Heart left ventricle (tissue), 16 donors: ENCODE measurements around the gene CNP. TPM values are rescaled to one million over a fixed set of nuclear protein-coding genes. Genes with fewer than 3 reads are reported as not detected.

Source experiments
- ATAC-seq, 4 donors: fragments of 200-7000 bp; cut with Tn5 transposase; one replicate each; pipeline ENCODE4 v1.9.1; 2020 to 2022; ENCODE audit warnings: moderate library complexity in 4 of 4, mild to moderate bottlenecking in 3 of 4, moderate number of reproducible peaks in 1 of 4
- DNase-seq, 5 donors: peaks; one replicate each; pipeline ENCODE4 v3.0.0-alpha.2; 2020
- H3K27ac ChIP-seq, 12 donors: fragments of 200-600 bp; sonication (generic) in 4 of 12; one replicate each; pipeline versions ENCODE4 v1.5.0 to v1.8.0; 2016 to 2022; ENCODE audit warnings: mild to moderate bottlenecking in 2 of 12
- H3K27me3 ChIP-seq, 9 donors: fragments of 200-600 bp; sonication (generic) in 2 of 9; one replicate each; pipeline versions ENCODE4 v1.5.1 to v1.8.0; 2016 to 2022; ENCODE audit warnings: mild to moderate bottlenecking in 3 of 9
- H3K36me3 ChIP-seq, 9 donors: fragments of 200-600 bp; sonication (generic) in 2 of 9; one replicate each; pipeline versions ENCODE4 v1.5.0 to v1.8.0; 2018 to 2022; ENCODE audit warnings: mild to moderate bottlenecking in 2 of 9
- H3K4me1 ChIP-seq, 12 donors: fragments of 200-600 bp; sonication (generic) in 4 of 12; one replicate each; pipeline versions ENCODE4 v1.5.0 to v1.8.0; 2016 to 2022; ENCODE audit warnings: mild to moderate bottlenecking in 3 of 12
- H3K4me3 ChIP-seq, 12 donors: fragments of 200-600 bp; sonication (generic) in 4 of 12; one replicate each; pipeline versions ENCODE4 v1.5.0 to v1.8.0; 2017 to 2022; ENCODE audit warnings: mild to moderate bottlenecking in 9 of 12, moderate library complexity in 4 of 12
- H3K9me3 ChIP-seq, 12 donors: fragments of 200-600 bp; sonication (generic) in 4 of 12; one replicate each; pipeline versions ENCODE4 v1.5.0 to v1.8.0; 2016 to 2022; ENCODE audit warnings: mild to moderate bottlenecking in 1 of 12
- POLR2A ChIP-seq, 2 donors: fragments of 450-650 bp; IDR thresholded peaks; one replicate each; pipeline ENCODE4 v1.6.1; 2017; ENCODE audit warnings: antibody characterized with exemption in 2 of 2, mild to moderate bottlenecking in 2 of 2, moderate library complexity in 2 of 2
- WGBS, 4 donors: extraction: QIAGEN DNeasy Blood & Tissue Kit in 2 of 4; methylation state at CpG; one replicate each; pipeline versions ENCODE4 v1.1.5 to v1.1.7; 2013 to 2018; 5-methylcytosine and 5-hydroxymethylcytosine counted together
- intact Hi-C, 10 donors: fragments of 100-400 bp; cut with DNase I; formaldehyde crosslinking; loops; one replicate each; pipeline versions ENCODE4 v1.11.1 to v1.14.2; 2022
- polyA plus RNA-seq, 2 donors: library from polyadenylated mRNA; stranded (reverse); fragments of 200-250 nt; gene quantifications; one replicate each; pipeline ENCODE4 v1.2.3, GENCODE V29; 2013
- total RNA-seq, 9 donors: library from RNA; depleted of rRNA in 2 of 9; stranded (reverse); fragments of >200 nt in 2 of 9; fragmentation: NEBNext Ultra II Directional in 3 of 9; extraction: Animal tissue kit (Norgen Biotek cat#: 25700) in 3 of 9; gene quantifications; one replicate each; pipeline versions ENCODE4 v1.1.0 to v1.2.4, GENCODE V29; 2016 to 2023
- TF ChIP-seq, protein P1 (sequence below), 12 donors: fragments of 200-600 bp; sonication (generic) in 4 of 12; IDR thresholded peaks; one replicate each; pipeline versions ENCODE4 v1.5.0 to v1.8.0; 2018 to 2022; ENCODE audit warnings: antibody characterized with exemption in 12 of 12, mild to moderate bottlenecking in 5 of 12
- donor health status: ischemic (EF 13 %, LVEDD 7.1; RV severe dilation, severe dysfunction).
- donor health status: healthy with polysubstance abuse.
- donor health status: DM: no; HTN: yes; CAD: no.
- donor health status: DM: no; HTN: no; CAD: no.
- donor health status: ischemic (EF 25% LVEDD 6.9; RV normal size, moderate dysfunction).
- donor health status: ischemic (EF 25% LVEDD 5.7; RV mildly dilated, moderate dysfunction).
- donor health status: healthy.
- donor health status: DM: yes; HTN: yes; CAD: no.
- donor health status: ischemic (EF 35%, LVEDD 5.7; RV mildly dilated, moderate dysfunction).
- donor health status: nonischemic (EF 11% LVEDD 7.7; RV severe dilation, severe dysfunction).
- donor health status: DM: yes; HTN: yes; CAD: no.
- donor health status: PGD.
- donor health status: ischemic (EF 29% LVEDD 5.4; RV normal size, mild dysfunction).
- donor health status: nonischemic (EF 23%, LVEDD 6.1; RV moderate dilation, normal function).

The CNP gene
- total and polyA plus RNA-seq, 11 donors = 19.3 to 49.1 (median 27.5) TPM

DNA sequence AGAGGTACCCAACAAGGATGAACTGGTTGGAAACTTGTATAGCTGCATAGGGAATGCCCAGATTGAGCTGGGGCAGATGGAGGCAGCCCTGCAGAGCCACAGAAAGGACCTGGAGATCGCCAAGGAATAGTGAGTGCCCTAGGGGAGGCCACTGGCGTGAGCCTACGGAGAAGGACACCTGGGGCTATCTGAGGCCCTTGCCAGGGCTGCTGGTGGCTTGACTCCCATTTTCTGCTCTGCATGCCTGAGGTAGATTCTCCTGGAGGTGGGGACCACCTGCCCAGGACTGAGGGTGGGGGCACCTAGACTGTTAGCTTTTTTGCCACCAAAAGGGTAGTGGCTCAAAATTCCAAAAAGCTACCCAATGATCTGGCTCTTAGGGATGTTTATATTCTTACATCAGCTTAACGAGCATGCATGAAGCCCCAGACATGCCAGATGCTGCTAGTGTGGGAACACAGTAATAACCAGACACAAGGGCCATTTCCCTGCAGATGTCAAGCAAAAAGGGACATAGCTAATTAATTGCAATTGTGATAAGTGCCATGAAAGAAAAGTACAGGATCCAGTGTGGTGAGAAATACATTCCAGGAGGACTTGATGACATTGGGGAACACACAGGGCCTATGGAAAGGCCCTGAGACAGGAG is 27.4 kb upstream of the CNP start:
- peaks cover 0 to 8% (median 0%) of the 10 kb centered on the region in 9 donors for H3K36me3 ChIP-seq
- no peaks in the 10 kb centered on the region for H3K27me3 ChIP-seq
- no peak overlapping the region for H3K4me3 ChIP-seq
- H3K9me3 ChIP-seq = no peaks in the 10 kb centered on the region
- no peak for DNase-seq
- no peak for TF ChIP-seq POLR2A (IDR thresholded peaks at IDR 0.05)
- TF ChIP-seq, protein P1, sequence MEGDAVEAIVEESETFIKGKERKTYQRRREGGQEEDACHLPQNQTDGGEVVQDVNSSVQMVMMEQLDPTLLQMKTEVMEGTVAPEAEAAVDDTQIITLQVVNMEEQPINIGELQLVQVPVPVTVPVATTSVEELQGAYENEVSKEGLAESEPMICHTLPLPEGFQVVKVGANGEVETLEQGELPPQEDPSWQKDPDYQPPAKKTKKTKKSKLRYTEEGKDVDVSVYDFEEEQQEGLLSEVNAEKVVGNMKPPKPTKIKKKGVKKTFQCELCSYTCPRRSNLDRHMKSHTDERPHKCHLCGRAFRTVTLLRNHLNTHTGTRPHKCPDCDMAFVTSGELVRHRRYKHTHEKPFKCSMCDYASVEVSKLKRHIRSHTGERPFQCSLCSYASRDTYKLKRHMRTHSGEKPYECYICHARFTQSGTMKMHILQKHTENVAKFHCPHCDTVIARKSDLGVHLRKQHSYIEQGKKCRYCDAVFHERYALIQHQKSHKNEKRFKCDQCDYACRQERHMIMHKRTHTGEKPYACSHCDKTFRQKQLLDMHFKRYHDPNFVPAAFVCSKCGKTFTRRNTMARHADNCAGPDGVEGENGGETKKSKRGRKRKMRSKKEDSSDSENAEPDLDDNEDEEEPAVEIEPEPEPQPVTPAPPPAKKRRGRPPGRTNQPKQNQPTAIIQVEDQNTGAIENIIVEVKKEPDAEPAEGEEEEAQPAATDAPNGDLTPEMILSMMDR (IDR thresholded peaks at IDR 0.05) = no peak
- 84 to 93% (median 87%) methylated on average over 4 of the region's 4 CpGs for WGBS, 4 donors
- H3K27ac ChIP-seq = no peak overlapping the region
- peaks cover 0 to 13% (median 0%) of the 10 kb centered on the region in 12 donors for H3K4me1 ChIP-seq
- intact Hi-C loops = no loop called here
- ATAC-seq = no peak

DNA sequence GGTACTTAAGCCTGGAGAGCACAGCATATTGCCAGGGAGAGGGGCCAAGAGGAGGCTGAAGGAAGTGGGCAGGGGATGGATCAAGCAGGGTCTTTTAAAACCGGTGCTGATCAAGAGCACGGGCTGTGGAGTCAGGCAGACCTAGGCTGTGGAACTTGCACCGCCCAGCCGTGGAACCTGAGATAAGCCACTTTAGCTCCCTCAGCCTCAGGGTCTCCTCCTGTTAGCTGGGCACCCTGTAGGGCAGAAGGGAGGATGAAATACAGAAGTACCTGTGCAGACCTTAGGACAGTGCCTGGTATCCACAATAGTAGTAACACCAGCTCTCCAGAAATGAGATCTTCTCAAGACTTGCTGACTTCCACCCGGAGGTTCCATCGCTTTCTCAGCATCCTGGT is 26.9 kb upstream of the CNP start:
- Histone ChIP-seq H3K4me3 (no peak overlapping the region), H3K27ac (no peak overlapping the region), H3K27me3 (no peaks in the 10 kb centered on the region), H3K4me1 (peaks cover 0 to 13% (median 0%) of the 10 kb centered on the region in 12 donors), H3K9me3 (no peaks in the 10 kb centered on the region), H3K36me3 (peaks cover 0 to 8% (median 0%) of the 10 kb centered on the region in 9 donors)
- intact Hi-C loops = no loop called here
- 88 to 91% (median 89%) methylated on average over 6 of the region's 6 CpGs for WGBS, 4 donors
- DNase-seq = no peak
- ATAC-seq = no peak
- TF ChIP-seq, protein P1 (IDR thresholded peaks at IDR 0.05) = no peak
- no peak for TF ChIP-seq POLR2A (IDR thresholded peaks at IDR 0.05)

DNA sequence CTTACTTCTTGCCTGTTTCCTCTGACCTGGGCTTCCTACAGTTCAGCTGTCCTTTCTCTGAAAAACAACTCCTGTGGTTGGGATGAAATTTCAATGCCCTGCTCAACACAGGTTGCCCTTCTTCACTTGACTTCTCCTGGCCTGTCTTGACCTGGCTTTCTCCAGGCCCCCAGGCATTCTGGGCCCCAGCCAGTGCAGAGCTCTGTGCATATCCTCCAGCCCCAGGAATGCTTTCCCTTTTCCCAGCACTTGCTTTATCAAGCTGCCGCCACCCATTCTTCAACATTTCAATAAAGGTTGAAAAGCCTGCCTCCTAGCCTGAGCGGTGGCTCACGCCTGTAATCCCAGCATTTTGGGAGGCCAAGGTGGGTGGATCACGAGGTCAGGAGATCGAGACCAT is 25.4 kb upstream of the CNP start:
- no peaks in the 10 kb centered on the region for H3K9me3 ChIP-seq
- ATAC-seq = no peak
- WGBS, 4 donors = 90 to 97% (median 92%) methylated on average over 5 of the region's 5 CpGs
- intact Hi-C loops = no loop called here
- H3K4me3 ChIP-seq = no peak overlapping the region
- no peaks in the 10 kb centered on the region for H3K27me3 ChIP-seq
- H3K4me1 ChIP-seq = peaks cover 0 to 13% (median 0%) of the 10 kb centered on the region in 12 donors
- TF ChIP-seq POLR2A (IDR thresholded peaks at IDR 0.05) = no peak
- TF ChIP-seq, protein P1 (IDR thresholded peaks at IDR 0.05) = no peak
- H3K27ac ChIP-seq = no peak overlapping the region
- H3K36me3 ChIP-seq = peaks cover 0 to 2% (median 0%) of the 10 kb centered on the region in 9 donors
- DNase-seq = no peak

DNA sequence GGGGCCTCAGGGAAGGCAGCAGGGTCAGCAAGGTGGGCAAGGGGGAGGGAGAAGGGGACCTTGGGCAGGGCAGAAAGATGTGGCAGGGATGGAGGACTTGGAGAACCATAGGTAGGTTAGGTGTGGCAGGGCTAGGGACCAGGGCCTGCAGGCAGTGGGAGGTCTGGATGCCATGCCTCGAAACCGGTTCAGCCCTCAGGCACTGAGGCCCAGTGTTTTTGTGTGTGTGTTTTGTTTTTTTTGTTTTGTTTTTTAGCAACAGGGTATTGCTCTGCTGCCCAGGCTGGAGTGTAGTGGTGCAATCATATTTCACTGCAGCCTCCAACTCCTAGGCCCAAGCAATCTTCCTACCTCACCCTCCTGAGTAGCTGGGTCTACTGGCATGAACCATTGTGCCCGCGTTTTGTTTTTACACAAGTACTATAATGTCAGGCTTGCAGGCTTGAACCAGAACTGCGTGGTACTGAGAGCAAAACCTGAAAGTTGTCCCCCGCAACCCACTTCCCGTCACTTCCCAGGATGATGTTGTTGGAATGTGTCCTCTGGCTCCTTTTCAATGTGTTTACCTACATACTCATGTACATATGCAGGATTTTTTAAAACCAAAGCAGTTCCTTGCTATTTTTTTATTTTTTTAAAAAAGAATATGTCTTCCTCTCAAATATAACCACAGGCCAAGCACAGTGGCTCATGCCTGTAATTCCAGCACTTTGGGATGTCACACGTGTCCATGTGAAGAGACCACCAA is 23.8 kb upstream of the CNP start:
- Histone ChIP-seq H3K4me1 (peaks cover 0 to 10% (median 0%) of the 10 kb centered on the region in 12 donors), H3K9me3 (no peaks in the 10 kb centered on the region), H3K36me3 (no peaks in the 10 kb centered on the region), H3K4me3 (no peak overlapping the region), H3K27me3 (no peaks in the 10 kb centered on the region), H3K27ac (no peak overlapping the region)
- intact Hi-C loops = no loop called here
- ATAC-seq (no peak), DNase-seq (no peak)
- TF ChIP-seq POLR2A (IDR thresholded peaks at IDR 0.05) = no peak
- TF ChIP-seq, protein P1 (IDR thresholded peaks at IDR 0.05) = no peak
- 92 to 95% (median 94%) methylated on average over 8 of the region's 8 CpGs for WGBS, 4 donors
